ENCODE data around the gene EFEMP1. TPM values are rescaled to one million over a fixed set of nuclear protein-coding genes. Genes with fewer than 3 reads are reported as not detected.
"Not testable (repeated sequence)": the region's sequence is repeated elsewhere in the genome, so short reads cannot be mapped to it uniquely, and the experiment has no call there.

The EFEMP1 gene
- total and polyA plus RNA-seq, 2 experiments from 2014 or later: 0.66 to 2.4 TPM

GRCh38 chr2:55842046-55842445 lies 81.5 kb downstream of the EFEMP1 start:
- DNase-seq (ENCODE audit: low read depth in 1 of 2, low spot score in 1 of 2): no peak
- Histone ChIP-seq H3K36me3 (no peaks in the 10 kb centered on the region), H3K4me1 (ENCODE audit: low read depth) (peaks cover 8% of the 10 kb centered on the region), H3K4me3 (no peak overlapping the region), H3K27ac (no peak overlapping the region), H3K9me3 (ENCODE audit: low read depth) (no peaks in the 10 kb centered on the region), H3K27me3 (no peaks in the 10 kb centered on the region)
- TF ChIP-seq, protein P1, sequence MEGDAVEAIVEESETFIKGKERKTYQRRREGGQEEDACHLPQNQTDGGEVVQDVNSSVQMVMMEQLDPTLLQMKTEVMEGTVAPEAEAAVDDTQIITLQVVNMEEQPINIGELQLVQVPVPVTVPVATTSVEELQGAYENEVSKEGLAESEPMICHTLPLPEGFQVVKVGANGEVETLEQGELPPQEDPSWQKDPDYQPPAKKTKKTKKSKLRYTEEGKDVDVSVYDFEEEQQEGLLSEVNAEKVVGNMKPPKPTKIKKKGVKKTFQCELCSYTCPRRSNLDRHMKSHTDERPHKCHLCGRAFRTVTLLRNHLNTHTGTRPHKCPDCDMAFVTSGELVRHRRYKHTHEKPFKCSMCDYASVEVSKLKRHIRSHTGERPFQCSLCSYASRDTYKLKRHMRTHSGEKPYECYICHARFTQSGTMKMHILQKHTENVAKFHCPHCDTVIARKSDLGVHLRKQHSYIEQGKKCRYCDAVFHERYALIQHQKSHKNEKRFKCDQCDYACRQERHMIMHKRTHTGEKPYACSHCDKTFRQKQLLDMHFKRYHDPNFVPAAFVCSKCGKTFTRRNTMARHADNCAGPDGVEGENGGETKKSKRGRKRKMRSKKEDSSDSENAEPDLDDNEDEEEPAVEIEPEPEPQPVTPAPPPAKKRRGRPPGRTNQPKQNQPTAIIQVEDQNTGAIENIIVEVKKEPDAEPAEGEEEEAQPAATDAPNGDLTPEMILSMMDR (IDR thresholded peaks at IDR 0.05; ENCODE audit: low read depth, low read length): no peak

GRCh38 chr2:55840460-55840859 lies 83.1 kb downstream of the EFEMP1 start:
- TF ChIP-seq, protein P1 (IDR thresholded peaks at IDR 0.05; ENCODE audit: low read depth, low read length): no peak
- no peak for DNase-seq (ENCODE audit: low read depth in 1 of 2, low spot score in 1 of 2)
- no peaks in the 10 kb centered on the region for H3K9me3 ChIP-seq (ENCODE audit: low read depth)
- H3K36me3 ChIP-seq: no peaks in the 10 kb centered on the region
- H3K27me3 ChIP-seq: no peaks in the 10 kb centered on the region
- no peak overlapping the region for H3K4me3 ChIP-seq
- peaks cover 8% of the 10 kb centered on the region for H3K4me1 ChIP-seq (ENCODE audit: low read depth)
- no peak overlapping the region for H3K27ac ChIP-seq

DNA sequence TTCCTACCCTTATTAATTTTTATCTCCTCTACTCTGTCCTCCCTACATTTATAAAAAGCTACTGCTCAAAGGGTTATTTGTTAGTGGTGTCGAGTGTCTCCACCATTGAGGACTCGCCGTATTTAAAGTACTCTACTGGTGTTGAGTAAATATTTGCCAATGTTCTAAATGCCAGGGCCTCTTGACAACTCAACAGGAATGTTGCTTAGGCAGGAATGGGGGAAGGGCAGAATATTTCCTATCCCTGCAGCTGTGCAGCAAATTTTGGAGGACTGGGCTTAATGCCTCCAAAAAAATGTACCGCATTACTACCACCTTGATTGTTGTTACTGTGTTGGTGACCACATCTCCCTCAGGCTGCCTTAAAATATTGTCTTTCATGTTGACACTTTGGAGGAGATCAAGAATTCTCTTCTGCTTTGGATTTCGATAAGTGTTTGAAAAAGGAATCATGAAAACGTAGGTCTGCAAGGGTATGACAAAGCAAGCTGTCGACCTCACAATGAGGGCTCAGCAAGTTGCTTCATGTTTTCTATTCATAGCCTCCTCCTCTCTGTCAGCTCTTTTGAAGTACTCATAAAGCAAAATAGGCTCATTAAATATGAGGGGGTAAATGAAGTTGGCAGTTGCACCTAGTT lies 84.3 kb downstream of the EFEMP1 start:
- DNase-seq (ENCODE audit: low read depth in 1 of 2, low spot score in 1 of 2): peak; percentile 38 to 50
- H3K4me3 ChIP-seq: no peak overlapping the region

DNA sequence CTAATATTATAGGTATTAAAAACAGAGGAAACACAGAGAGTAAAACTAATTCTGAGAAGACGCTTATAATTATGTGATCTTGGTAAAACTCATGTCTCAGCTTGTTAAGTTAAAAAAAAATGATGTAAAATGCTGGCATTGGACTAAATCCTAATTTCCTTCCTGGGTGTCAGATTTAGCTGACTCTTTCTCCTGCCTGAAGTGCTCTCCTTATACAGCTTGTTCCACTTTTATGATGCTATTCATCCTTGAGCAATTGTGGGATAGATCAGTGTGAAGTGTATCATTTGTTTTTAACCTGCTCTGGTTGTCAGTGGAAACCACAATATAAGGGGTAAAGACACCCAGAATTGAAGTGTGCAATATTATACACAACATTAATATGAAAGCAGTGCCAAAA lies 84.9 kb downstream of the EFEMP1 start:
- Histone ChIP-seq H3K9me3 (ENCODE audit: low read depth) (no peaks in the 10 kb centered on the region), H3K27ac (no peak overlapping the region), H3K4me3 (no peak overlapping the region), H3K36me3 (no peaks in the 10 kb centered on the region), H3K27me3 (no peaks in the 10 kb centered on the region), H3K4me1 (ENCODE audit: low read depth) (peaks cover 8% of the 10 kb centered on the region)
- no peak for DNase-seq (ENCODE audit: low read depth in 1 of 2, low spot score in 1 of 2)
- TF ChIP-seq, protein P1 (IDR thresholded peaks at IDR 0.05; ENCODE audit: low read depth, low read length): no peak

More for the DNA sequence above, 84.3 kb downstream of the EFEMP1 start:
- Histone ChIP-seq H3K9me3 (ENCODE audit: low read depth) (no peaks in the 10 kb centered on the region), H3K27me3 (no peaks in the 10 kb centered on the region), H3K27ac (peak overlapping the region; percentile 46), H3K4me1 (ENCODE audit: low read depth) (peaks cover 8% of the 10 kb centered on the region), H3K36me3 (no peaks in the 10 kb centered on the region)
- TF ChIP-seq, protein P1 (IDR thresholded peaks at IDR 0.05; ENCODE audit: low read depth, low read length): no peak

DNA sequence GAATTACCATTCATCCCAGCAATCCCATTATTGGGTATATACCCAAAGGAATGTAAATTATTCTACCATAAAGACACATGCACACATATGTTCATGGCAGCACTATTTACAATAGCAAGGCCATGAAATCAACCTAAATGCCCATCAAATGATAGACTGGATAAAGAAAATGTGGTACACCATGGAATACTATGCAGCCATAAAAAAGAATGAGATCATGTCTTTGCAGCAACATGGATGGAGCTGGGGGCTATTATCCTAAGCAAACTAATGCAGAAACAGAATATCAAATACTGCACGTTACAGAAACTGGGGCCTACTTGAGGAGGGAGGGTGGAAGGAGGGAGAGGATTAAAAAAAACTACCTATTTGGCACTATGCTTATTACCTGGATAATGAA lies 85.5 kb downstream of the EFEMP1 start:
- not testable (repeated sequence) for DNase-seq (ENCODE audit: low read depth in 1 of 2, low spot score in 1 of 2); H3K36me3 ChIP-seq; H3K4me3 ChIP-seq; H3K27me3 ChIP-seq; H3K9me3 ChIP-seq (ENCODE audit: low read depth); H3K4me1 ChIP-seq (ENCODE audit: low read depth); H3K27ac ChIP-seq

DNA sequence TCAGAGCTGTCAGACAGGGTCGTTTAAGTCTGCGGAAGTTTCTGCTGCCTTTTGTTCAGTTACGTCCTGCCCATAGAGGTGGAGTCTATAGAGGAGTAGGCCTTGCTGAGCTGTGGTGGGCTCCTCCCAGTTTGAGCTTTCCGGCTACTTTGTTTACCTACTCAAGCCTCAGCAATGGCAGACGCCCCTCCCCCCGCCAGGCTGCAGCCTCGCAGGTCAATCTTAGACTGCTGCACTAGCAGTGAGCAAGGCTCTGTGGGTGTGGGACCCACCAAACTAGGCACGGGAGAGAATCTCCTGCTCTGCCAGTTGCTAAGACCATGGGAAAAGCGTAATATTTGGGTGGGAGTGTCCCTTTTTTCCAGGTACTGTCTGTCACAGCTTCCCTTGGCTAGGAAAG lies 86.5 kb downstream of the EFEMP1 start:
- no peaks in the 10 kb centered on the region for H3K27me3 ChIP-seq
- H3K27ac ChIP-seq: no peak overlapping the region
- no peak overlapping the region for H3K4me3 ChIP-seq
- peaks cover 8% of the 10 kb centered on the region for H3K4me1 ChIP-seq (ENCODE audit: low read depth)
- H3K36me3 ChIP-seq: no peaks in the 10 kb centered on the region
- DNase-seq (ENCODE audit: low read depth in 1 of 2, low spot score in 1 of 2): no peak
- TF ChIP-seq, protein P1 (IDR thresholded peaks at IDR 0.05; ENCODE audit: low read depth, low read length): no peak
- no peaks in the 10 kb centered on the region for H3K9me3 ChIP-seq (ENCODE audit: low read depth)

GRCh38 chr2:55831671-55832410 lies 91.7 kb downstream of the EFEMP1 start:
- not testable (repeated sequence) for H3K27ac ChIP-seq; H3K36me3 ChIP-seq; H3K9me3 ChIP-seq (ENCODE audit: low read depth); H3K4me1 ChIP-seq (ENCODE audit: low read depth); H3K4me3 ChIP-seq; H3K27me3 ChIP-seq; DNase-seq (ENCODE audit: low read depth in 1 of 2, low spot score in 1 of 2)

Data from cardiac muscle cell (in vitro differentiated cells and primary cell).